ENCODE data around the gene HHIP.
A peak's percentile ranks its signal among the peaks of the same experiment; 100 is the strongest.
"Not testable (repeated sequence)": the region's sequence is repeated elsewhere in the genome, so short reads cannot be mapped to it uniquely, and the experiment has no call there.

HHIP gene

GRCh38 chr4:144785961-144786360 lies 140.0 kb downstream of the HHIP start:
- H3K36me3 ChIP-seq (ENCODE audit: control insufficient read depth in 5 of 5, insufficient read depth in 5 of 5, low read length in 5 of 5) = no peaks in the 10 kb centered on the region
- no peak overlapping the region for H3K4me3 ChIP-seq (ENCODE audit: low read depth in 1 of 5, low read length in 5 of 5)
- H3K9me3 ChIP-seq (ENCODE audit: control insufficient read depth in 5 of 5, low read length in 5 of 5) = no peaks in the 10 kb centered on the region
- H3K9ac ChIP-seq (ENCODE audit: low read length in 5 of 5) = no peak overlapping the region
- H3K27me3 ChIP-seq (ENCODE audit: control insufficient read depth in 5 of 5, insufficient read depth in 4 of 5, low read length in 5 of 5) = no peaks in the 10 kb centered on the region
- H3K27ac ChIP-seq (ENCODE audit: low read depth, low read length) = no peak overlapping the region
- H3K4me1 ChIP-seq (ENCODE audit: control insufficient read depth in 5 of 5, insufficient read depth in 5 of 5, low read length in 5 of 5) = peaks cover 0 to 20% (median 7%) of the 10 kb centered on the region in 5 donors

- Histone ChIP-seq H3K36me3 (ENCODE audit: control insufficient read depth in 5 of 5, insufficient read depth in 5 of 5, low read length in 5 of 5) (no peaks in the 10 kb centered on the region), H3K27ac (ENCODE audit: low read depth, low read length) (peak overlapping the region; percentile 22), H3K9ac (ENCODE audit: low read length in 5 of 5) (no peak overlapping the region)
Observed at GRCh38 chr4:144787365-144788258, 141.7 kb downstream of the HHIP start.

GRCh38 chr4:144788469-144788868 lies 142.5 kb downstream of the HHIP start:
- Histone ChIP-seq H3K4me3 (ENCODE audit: low read depth in 1 of 5, low read length in 5 of 5) (no peak overlapping the region), H3K36me3 (ENCODE audit: control insufficient read depth in 5 of 5, insufficient read depth in 5 of 5, low read length in 5 of 5) (no peaks in the 10 kb centered on the region), H3K27ac (ENCODE audit: low read depth, low read length) (peak overlapping the region; percentile 22), H3K4me1 (ENCODE audit: control insufficient read depth in 5 of 5, insufficient read depth in 5 of 5, low read length in 5 of 5) (peaks cover 0 to 20% (median 4%) of the 10 kb centered on the region in 5 donors), H3K9ac (ENCODE audit: low read length in 5 of 5) (no peak overlapping the region), H3K27me3 (ENCODE audit: control insufficient read depth in 5 of 5, insufficient read depth in 4 of 5, low read length in 5 of 5) (no peaks in the 10 kb centered on the region), H3K9me3 (ENCODE audit: control insufficient read depth in 5 of 5, low read length in 5 of 5) (peaks cover 0 to 3% (median 0%) of the 10 kb centered on the region in 5 donors)

More at GRCh38 chr4:144787365-144788258, 141.7 kb downstream of the HHIP start:
- Histone ChIP-seq H3K4me1 (ENCODE audit: control insufficient read depth in 5 of 5, insufficient read depth in 5 of 5, low read length in 5 of 5) (peaks cover 0 to 20% (median 4%) of the 10 kb centered on the region in 5 donors), H3K27me3 (ENCODE audit: control insufficient read depth in 5 of 5, insufficient read depth in 4 of 5, low read length in 5 of 5) (no peaks in the 10 kb centered on the region), H3K4me3 (ENCODE audit: low read depth in 1 of 5, low read length in 5 of 5) (no peak overlapping the region), H3K9me3 (ENCODE audit: control insufficient read depth in 5 of 5, low read length in 5 of 5) (peaks cover 0 to 3% (median 0%) of the 10 kb centered on the region in 5 donors)

- peaks cover 0 to 15% (median 4%) of the 10 kb centered on the region in 5 donors for H3K4me1 ChIP-seq (ENCODE audit: control insufficient read depth in 5 of 5, insufficient read depth in 5 of 5, low read length in 5 of 5)
- H3K4me3 ChIP-seq (ENCODE audit: low read depth in 1 of 5, low read length in 5 of 5); H3K27me3 ChIP-seq (ENCODE audit: control insufficient read depth in 5 of 5, insufficient read depth in 4 of 5, low read length in 5 of 5); H3K9ac ChIP-seq (ENCODE audit: low read length in 5 of 5); H3K36me3 ChIP-seq (ENCODE audit: control insufficient read depth in 5 of 5, insufficient read depth in 5 of 5, low read length in 5 of 5); H3K27ac ChIP-seq (ENCODE audit: low read depth, low read length); H3K9me3 ChIP-seq (ENCODE audit: control insufficient read depth in 5 of 5, low read length in 5 of 5): not testable (repeated sequence)
Observed at GRCh38 chr4:144791933-144792332, 146.0 kb downstream of the HHIP start.

All from subcutaneous abdominal adipose tissue (tissue), 5 donors.